Subcutaneous adipose tissue (tissue), 4 donors: ENCODE measurements around the gene NCOA7. TPM values are rescaled to one million over a fixed set of nuclear protein-coding genes. Genes with fewer than 3 reads are reported as not detected.

Experiments
- CTCF ChIP-seq: fragments of 450-650 bp; IDR thresholded peaks from one replicate; pipeline ENCODE4 v1.5.1; 2016; ENCODE audit warnings: low read depth, mild to moderate bottlenecking, control low read depth, antibody characterized with exemption, moderate library complexity
- total RNA-seq, 4 donors: library from RNA; depleted of rRNA; stranded (reverse); fragments of >200 nt; gene quantifications; one replicate each; pipeline ENCODE4 v1.1.0, GENCODE V29; 2016

Gene NCOA7
- total RNA-seq, 4 donors from 2014 or later = 59.9 to 71.9 (median 62.2) TPM

DNA sequence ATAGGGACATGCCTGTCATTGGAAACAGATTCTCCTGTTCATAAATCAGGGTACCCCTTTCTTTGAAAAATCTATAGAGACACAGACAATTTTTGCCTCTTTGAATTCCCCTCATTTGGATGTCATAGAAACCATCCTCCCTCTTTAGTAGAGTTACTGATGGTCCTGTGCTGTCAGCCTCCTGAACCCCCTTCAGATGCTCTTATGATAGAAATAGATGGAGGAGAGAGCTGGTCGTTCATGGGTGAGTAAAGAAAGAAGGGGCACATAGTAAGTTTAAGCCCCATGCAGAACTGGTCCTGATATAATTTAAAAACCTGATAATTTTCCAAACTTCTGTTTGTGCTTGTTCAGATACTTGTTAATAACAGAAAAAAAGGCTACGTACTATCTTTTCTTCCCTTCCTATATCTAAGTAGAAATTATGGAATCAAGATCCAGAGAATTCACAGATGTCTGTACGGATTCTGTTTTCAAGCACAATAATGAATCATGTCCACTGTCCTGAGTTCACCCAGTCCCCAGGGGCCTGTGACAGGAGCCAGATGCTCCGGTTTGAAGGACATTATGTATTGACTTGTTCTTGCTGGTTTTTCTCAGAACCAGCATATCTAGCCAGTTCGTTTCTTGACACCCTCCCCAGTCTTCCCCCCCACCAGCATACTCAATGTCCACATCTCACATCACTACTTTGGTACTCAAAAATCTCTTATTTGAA is 78.1 kb downstream of the NCOA7 start:
- no peak for TF ChIP-seq CTCF

- TF ChIP-seq CTCF = no peak
Measured at GRCh38 chr6:125869427-125869826, 78.7 kb downstream of the NCOA7 start.

DNA sequence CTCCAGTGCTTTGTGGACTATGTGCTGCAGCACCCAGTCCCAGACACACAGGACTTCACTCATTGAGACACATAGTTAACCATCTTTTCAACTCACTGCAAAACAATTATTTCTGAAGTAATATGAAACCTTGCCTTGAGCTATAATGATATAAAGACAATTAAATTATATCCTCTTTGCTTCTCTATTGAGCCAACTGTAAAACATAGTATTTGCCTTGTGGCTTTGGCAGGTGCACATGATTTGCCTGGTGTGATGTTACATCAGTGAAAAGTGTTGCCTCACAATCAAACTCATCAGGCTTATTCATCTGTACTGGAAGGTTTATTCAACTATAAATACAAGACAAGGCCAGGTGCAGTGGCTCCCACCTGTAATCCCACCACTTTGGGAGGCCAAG is 80.6 kb downstream of the NCOA7 start:
- no peak for TF ChIP-seq CTCF

DNA sequence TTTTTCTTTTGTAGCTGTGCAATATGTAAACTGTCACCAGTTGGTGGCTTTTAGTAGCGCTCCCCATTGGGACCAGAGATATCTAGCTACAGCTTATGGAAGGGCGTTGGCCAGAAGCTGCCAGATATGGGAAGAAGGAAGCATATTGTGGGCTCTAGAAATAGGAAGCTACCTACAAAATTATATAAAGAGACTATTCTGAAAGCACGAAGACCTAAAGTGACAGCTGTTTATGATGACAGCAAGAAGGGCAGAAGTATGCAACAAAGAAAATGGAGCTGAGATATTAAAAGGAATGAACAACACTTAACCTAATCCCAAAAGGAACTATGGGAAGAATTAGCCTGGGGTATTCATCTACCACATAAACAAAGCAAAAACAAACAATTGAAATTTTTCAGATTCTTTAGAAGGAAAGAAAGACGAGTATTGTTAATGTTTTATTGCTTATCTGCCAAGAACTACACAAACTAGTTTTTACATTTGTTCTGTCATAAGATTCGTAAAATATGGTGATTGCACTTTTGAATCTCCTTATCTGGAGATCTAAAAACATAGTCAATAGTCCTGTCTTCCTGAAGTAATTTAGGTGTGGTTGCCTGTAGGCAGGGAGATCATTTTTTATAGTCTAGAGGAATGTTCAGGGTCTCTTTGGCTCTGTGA is 81.6 kb downstream of the NCOA7 start:
- TF ChIP-seq CTCF = no peak

- TF ChIP-seq CTCF = no peak
Measured at GRCh38 chr6:125882243-125882642, 91.5 kb downstream of the NCOA7 start.

DNA sequence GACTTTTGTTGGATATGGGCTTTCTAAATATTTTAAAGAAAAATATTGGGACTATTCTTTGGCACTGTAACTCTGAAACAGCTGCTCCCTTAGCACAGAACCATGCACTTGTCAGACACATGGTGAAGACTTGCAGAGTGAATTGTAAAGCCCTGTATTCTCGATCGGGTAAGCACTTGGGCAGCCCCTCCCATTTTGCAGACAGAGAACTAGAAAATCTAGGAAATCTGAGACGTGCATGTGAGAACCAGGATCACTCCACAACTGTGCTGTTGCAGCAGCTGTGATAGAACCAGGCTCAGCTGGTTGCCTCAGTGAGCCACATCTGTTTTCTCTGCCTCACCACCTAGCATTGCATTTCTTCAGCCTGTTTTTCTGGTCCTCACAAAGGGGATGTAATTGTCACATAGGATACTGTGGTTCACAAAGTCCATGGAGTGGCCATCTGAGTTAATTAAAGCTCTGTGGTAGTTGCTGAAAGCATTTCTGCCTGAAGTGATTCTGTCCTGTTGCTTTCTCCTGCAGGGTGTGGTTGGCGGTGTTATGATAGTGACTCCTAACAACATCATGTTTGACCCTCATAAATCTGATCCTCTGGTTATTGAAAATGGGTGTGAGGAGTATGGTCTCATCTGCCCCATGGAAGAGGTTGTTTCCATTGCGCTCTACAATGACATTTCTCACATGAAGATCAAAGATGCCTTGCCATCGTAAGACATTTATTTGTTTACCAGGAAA is 94.0 kb downstream of the NCOA7 start:
- TF ChIP-seq CTCF = no peak

- TF ChIP-seq CTCF = no peak
Measured at GRCh38 chr6:125886021-125886420, 95.3 kb downstream of the NCOA7 start.
